ENCODE data around the gene DUSP28. TPM values are rescaled to one million over a fixed set of nuclear protein-coding genes. Genes with fewer than 3 reads are reported as not detected.

Gene DUSP28
- total and polyA plus RNA-seq, 2 of the 13 experiments (the other 11 are each of a cell fraction or from before 2014, with no cell fraction given): 5.2 to 8.6 TPM

DNA sequence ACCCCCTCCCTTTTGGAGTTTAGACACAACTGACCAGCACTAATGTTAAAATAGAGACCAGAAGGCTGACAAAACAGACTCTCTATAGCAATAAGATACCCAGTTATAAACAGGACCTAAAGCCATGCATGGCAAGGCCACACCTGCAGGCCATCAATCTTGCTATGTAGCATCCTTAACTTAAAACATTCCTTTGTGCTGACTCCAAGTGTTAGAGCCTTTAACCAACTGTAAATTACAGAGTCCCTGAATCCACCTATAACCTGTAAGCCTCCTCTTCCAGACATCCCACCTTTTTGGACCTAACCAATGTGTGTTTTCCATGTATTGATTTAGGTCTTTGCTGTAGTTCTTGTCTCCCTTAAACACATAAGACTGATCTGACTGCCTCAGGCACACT is 20.3 kb upstream of the DUSP28 start:
- Histone ChIP-seq H3K36me3 (replicated peaks in 1 of 2; ENCODE audit: control insufficient read depth in 1 of 2, insufficient read depth in 2 of 2, low read length in 2 of 2) (peaks cover 4 to 45% of the 10 kb centered on the region in 2 experiments; a peak in 4 of 5 replicates), H4K20me1 (ENCODE audit: insufficient read depth, low read length) (no peaks in the 10 kb centered on the region), H2AFZ (ENCODE audit: low read length) (no peak overlapping the region), H3K4me3 (replicated peaks in 1 of 3; ENCODE audit: insufficient read depth in 1 of 3, low read depth in 2 of 3, low read length in 3 of 3) (no peak overlapping the region), H3K4me2 (ENCODE audit: low read depth, low read length) (no peak overlapping the region), H3K4me1 (ENCODE audit: insufficient read depth, low read length) (no peaks in the 10 kb centered on the region), H3K79me2 (ENCODE audit: insufficient read depth, low read length) (no peaks in the 10 kb centered on the region), H3K27ac (ENCODE audit: extremely low read length, insufficient read depth, low read length) (no peak overlapping the region), H3K27me3 (ENCODE audit: control insufficient read depth in 1 of 2, insufficient read depth in 2 of 2, low read length in 2 of 2) (no peaks in the 10 kb centered on the region), H3K9me3 (ENCODE audit: low read length) (no peaks in the 10 kb centered on the region), H3K9ac (ENCODE audit: insufficient read depth, low read depth, low read length) (no peak overlapping the region)
- intact Hi-C loops (cut with micrococcal nuclease; ENCODE audit: unreplicated experiment): no loop called here
- BruUV-seq (replicated peaks): no TSS peak
- TF ChIP-seq EZH2 (conservative IDR thresholded peaks at IDR 0.05; ENCODE audit: low read depth, low read length): no peak
- no peak for TF ChIP-seq ZNF367 (CRISPR knock-in tag; IDR thresholded peaks at IDR 0.05; ENCODE audit: borderline replicate concordance)
- TF ChIP-seq SKI (IDR thresholded peaks at IDR 0.05; ENCODE audit: partially characterized antibody): no peak
- no peak for TF ChIP-seq PBX2 (CRISPR knock-in tag; IDR thresholded peaks at IDR 0.05)
- TF ChIP-seq FOXP4 (CRISPR knock-in tag; IDR thresholded peaks at IDR 0.05): no peak
- no peak for DNase-seq (ENCODE audit: low spot score)
- ChIA-PET POLR2A (no interaction called here), CTCF (ENCODE audit: low intra/inter-chr PET ratio, low total read pairs) (no interaction called here)
- ATAC-seq: no peak
- in situ Hi-C loops (cut with HindIII; ENCODE audit: extremely low pct_ligation_motif_present, low pct_unique_long_range_greater_than_20kb): no loop called here
- no peak for FAIRE-seq

DNA sequence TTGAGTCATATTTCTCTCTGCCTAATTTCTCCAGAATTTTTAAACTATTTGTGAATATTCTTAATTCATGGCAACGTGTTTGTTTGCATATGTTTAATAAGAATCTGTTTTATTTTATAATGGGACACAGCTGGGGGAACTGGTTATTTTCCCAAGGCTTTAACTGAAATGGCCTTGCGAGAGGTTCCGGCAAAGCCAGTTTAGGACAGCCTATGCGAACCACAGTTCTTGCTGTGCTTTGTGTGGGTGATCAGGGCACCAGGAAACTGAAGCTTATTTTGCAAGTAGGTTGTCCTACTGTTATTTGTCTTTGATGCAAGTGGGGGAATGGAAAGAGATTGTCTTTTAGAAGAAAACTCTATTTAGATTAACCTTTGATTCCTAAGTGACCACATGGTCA is 8.9 kb upstream of the DUSP28 start:
- BruUV-seq (replicated peaks): no TSS peak
- H3K9me3 ChIP-seq (ENCODE audit: low read length): no peaks in the 10 kb centered on the region
- no peak overlapping the region for H3K4me3 ChIP-seq (replicated peaks in 1 of 3; ENCODE audit: insufficient read depth in 1 of 3, low read depth in 2 of 3, low read length in 3 of 3)
- no peaks in the 10 kb centered on the region for H4K20me1 ChIP-seq (ENCODE audit: insufficient read depth, low read length)
- DNase-seq (ENCODE audit: low spot score) (no peak), ATAC-seq (no peak), FAIRE-seq (no peak)
- H3K4me2 ChIP-seq (ENCODE audit: low read depth, low read length): no peak overlapping the region
- H3K36me3 ChIP-seq (replicated peaks in 1 of 2; ENCODE audit: control insufficient read depth in 1 of 2, insufficient read depth in 2 of 2, low read length in 2 of 2): peaks cover 17 to 37% of the 10 kb centered on the region in 2 experiments
- H3K27ac ChIP-seq (ENCODE audit: extremely low read length, insufficient read depth, low read length): no peak overlapping the region
- H3K27me3 ChIP-seq (ENCODE audit: control insufficient read depth in 1 of 2, insufficient read depth in 2 of 2, low read length in 2 of 2): no peaks in the 10 kb centered on the region
- in situ Hi-C loops (cut with HindIII; ENCODE audit: extremely low pct_ligation_motif_present, low pct_unique_long_range_greater_than_20kb) (loop anchor here (25.0 kb wide), 1 partner anchor 661 kb away; no protein-coding TSS in a partner anchor), intact Hi-C loops (cut with micrococcal nuclease; ENCODE audit: unreplicated experiment) (no loop called here)
- H2AFZ ChIP-seq (ENCODE audit: low read length): no peak overlapping the region
- peaks cover 9% of the 10 kb centered on the region for H3K79me2 ChIP-seq (ENCODE audit: insufficient read depth, low read length)
- TF ChIP-seq, protein P1, sequence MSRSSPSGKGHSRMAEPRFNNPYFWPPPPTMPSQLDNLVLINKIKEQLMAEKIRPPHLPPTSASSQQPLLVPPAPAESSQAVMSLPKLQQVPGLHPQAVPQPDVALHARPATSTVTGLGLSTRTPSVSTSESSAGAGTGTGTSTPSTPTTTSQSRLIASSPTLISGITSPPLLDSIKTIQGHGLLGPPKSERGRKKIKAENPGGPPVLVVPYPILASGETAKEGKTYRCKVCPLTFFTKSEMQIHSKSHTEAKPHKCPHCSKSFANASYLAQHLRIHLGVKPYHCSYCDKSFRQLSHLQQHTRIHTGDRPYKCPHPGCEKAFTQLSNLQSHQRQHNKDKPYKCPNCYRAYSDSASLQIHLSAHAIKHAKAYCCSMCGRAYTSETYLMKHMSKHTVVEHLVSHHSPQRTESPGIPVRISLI (CRISPR knock-in tag; IDR thresholded peaks at IDR 0.05; ENCODE audit: borderline replicate concordance): no peak
- TF ChIP-seq TFE3 (CRISPR knock-in tag; IDR thresholded peaks at IDR 0.05) (no peak), AKAP8 (CRISPR knock-in tag; IDR thresholded peaks at IDR 0.05) (no peak), ZNF260 (CRISPR knock-in tag; IDR thresholded peaks at IDR 0.05; ENCODE audit: borderline replicate concordance, low read depth) (no peak), RNF219 (CRISPR knock-in tag; IDR thresholded peaks at IDR 0.05) (no peak)
- 97% methylated on average over 4 of the region's 4 CpGs for WGBS (ENCODE audit: low lambda C conversion rate)
- ChIA-PET POLR2A (no interaction called here), CTCF (ENCODE audit: low intra/inter-chr PET ratio, low total read pairs) (no interaction called here)
- H3K4me1 ChIP-seq (ENCODE audit: insufficient read depth, low read length): peaks cover 19% of the 10 kb centered on the region
- no peak overlapping the region for H3K9ac ChIP-seq (ENCODE audit: insufficient read depth, low read depth, low read length)
